Stimulated activated CD4-positive, alpha-beta T cell treated with anti-CD3 and anti-CD28 coated beads, Interleukin-15, amount 100 ng/mL, for 48 hours (primary cell): ENCODE results near the gene DPP3.

Experiments used
- DNase-seq, 2 donors: peaks; one replicate each; pipeline ENCODE4 v3.0.0-alpha.2; 2020; ENCODE audit warnings: low read depth in 2 of 2

DPP3 gene

GRCh38 chr11:66465373-66466224 is 14.6 kb upstream of the DPP3 start:
- DNase-seq, result no peak

- DNase-seq, result peak; percentile 91 to 94
Observed at GRCh38 chr11:66466225-66467033, 13.8 kb upstream of the DPP3 start, which contains the start of gene PELI3. Gene PELI3, plus strand, starts transcription at chr11:66466905. Its CDS starts 1,224 bp downstream, at chr11:66468129.

GRCh38 chr11:66467034-66467659 is 13.1 kb upstream of the DPP3 start:
- peak in 1 of 2 donors; percentile 29 for DNase-seq

GRCh38 chr11:66467756-66468155 is 12.5 kb upstream of the DPP3 start:
- DNase-seq, result no peak

- no peak for DNase-seq
Observed at GRCh38 chr11:66468691-66469090, 11.5 kb upstream of the DPP3 start.

GRCh38 chr11:66469441-66469840 is 10.8 kb upstream of the DPP3 start:
- DNase-seq, result no peak

- DNase-seq, result no peak
Observed at GRCh38 chr11:66470015-66470414, 10.2 kb upstream of the DPP3 start.

- no peak for DNase-seq
Observed at GRCh38 chr11:66471142-66471541, 9.1 kb upstream of the DPP3 start.

GRCh38 chr11:66472054-66472453 is 8.2 kb upstream of the DPP3 start:
- DNase-seq, result no peak

GRCh38 chr11:66473167-66473566 is 7.1 kb upstream of the DPP3 start:
- DNase-seq, result no peak

- DNase-seq, result no peak
Observed at GRCh38 chr11:66473608-66474515, 6.4 kb upstream of the DPP3 start.

GRCh38 chr11:66475349-66476172 is 4.7 kb upstream of the DPP3 start:
- no peak for DNase-seq

GRCh38 chr11:66476173-66476840 is 3.9 kb upstream of the DPP3 start:
- DNase-seq, result no peak

- no peak for DNase-seq
Observed at GRCh38 chr11:66476841-66477251, 3.4 kb upstream of the DPP3 start.

- DNase-seq, result no peak
Observed at GRCh38 chr11:66477263-66478201, 2.7 kb upstream of the DPP3 start.

- DNase-seq, result no peak
Observed at GRCh38 chr11:66478729-66479393, 1.4 kb upstream of the DPP3 start.

- DNase-seq, result peak in 1 of 2 donors; percentile 22
Observed at GRCh38 chr11:66479394-66480116, 679 bp upstream of the DPP3 start.
